ENCODE data around the gene P2RY2. TPM values are rescaled to one million over a fixed set of nuclear protein-coding genes. Genes with fewer than 3 reads are reported as not detected.

Gene P2RY2
- total and polyA plus RNA-seq, 9 of the 15 experiments (the other 6 are each of a cell fraction or from before 2014, with no cell fraction given) = not detected

- TF ChIP-seq ZNF175 (CRISPR knock-in tag; IDR thresholded peaks at IDR 0.05; ENCODE audit: low read depth) (no peak), HMG20B (CRISPR knock-in tag; IDR thresholded peaks at IDR 0.05) (no peak)
- TF ChIP-seq, protein P1, sequence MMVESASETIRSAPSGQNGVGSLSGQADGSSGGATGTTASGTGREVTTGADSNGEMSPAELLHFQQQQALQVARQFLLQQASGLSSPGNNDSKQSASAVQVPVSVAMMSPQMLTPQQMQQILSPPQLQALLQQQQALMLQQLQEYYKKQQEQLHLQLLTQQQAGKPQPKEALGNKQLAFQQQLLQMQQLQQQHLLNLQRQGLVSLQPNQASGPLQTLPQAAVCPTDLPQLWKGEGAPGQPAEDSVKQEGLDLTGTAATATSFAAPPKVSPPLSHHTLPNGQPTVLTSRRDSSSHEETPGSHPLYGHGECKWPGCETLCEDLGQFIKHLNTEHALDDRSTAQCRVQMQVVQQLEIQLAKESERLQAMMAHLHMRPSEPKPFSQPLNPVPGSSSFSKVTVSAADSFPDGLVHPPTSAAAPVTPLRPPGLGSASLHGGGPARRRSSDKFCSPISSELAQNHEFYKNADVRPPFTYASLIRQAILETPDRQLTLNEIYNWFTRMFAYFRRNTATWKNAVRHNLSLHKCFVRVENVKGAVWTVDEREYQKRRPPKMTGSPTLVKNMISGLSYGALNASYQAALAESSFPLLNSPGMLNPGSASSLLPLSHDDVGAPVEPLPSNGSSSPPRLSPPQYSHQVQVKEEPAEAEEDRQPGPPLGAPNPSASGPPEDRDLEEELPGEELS (CRISPR knock-in tag; IDR thresholded peaks at IDR 0.05; ENCODE audit: borderline replicate concordance) = no peak
Measured at GRCh38 chr11:73233211-73233610, 15.1 kb downstream of the P2RY2 start (continued).

DNA sequence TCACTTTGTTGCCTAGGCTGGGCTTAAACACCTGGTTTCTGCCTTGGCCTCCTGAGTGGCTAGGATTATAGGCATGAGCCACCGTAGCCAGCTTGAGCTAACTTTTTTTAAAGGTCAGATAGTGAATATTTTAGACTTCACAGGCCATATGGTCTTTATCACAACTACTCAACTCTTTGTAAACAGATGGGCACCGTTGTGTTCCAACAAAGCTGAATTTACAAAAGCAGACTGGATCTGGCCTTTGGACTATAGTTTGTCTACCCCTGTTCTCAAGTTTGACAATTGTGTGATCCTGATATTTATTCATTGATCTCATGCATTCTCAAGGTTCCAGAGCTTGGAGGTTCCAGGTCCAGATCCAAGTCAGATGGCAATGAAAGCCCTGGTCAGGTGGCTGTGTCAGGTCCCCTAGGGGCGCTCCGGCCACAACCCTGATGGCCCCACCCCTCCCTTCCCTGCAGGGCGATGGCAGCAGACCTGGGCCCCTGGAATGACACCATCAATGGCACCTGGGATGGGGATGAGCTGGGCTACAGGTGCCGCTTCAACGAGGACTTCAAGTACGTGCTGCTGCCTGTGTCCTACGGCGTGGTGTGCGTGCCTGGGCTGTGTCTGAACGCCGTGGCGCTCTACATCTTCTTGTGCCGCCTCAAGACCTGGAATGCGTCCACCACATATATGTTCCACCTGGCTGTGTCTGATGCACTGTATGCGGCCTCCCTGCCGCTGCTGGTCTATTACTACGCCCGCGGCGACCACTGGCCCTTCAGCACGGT is 15.8 kb downstream of the P2RY2 start:
- Histone ChIP-seq H4K20me1 (replicated peaks; ENCODE audit: control insufficient read depth, insufficient read depth, low read length) (no peaks in the 10 kb centered on the region; the same call in 1 of the 2 replicates), H3K9me3 (replicated peaks; ENCODE audit: control insufficient read depth, insufficient read depth, low read depth, low read length) (no peaks in the 10 kb centered on the region), H3K79me2 (ENCODE audit: control insufficient read depth, insufficient read depth, low read length) (no peaks in the 10 kb centered on the region), H3K4me1 (replicated peaks in 1 of 2; ENCODE audit: control insufficient read depth in 2 of 2, insufficient read depth in 2 of 2, low read length in 2 of 2) (peaks cover 0 to 12% of the 10 kb centered on the region in 2 experiments; a peak in 2 of 5 replicates), H3K4me3 (no peak overlapping the region), H2AFZ (ENCODE audit: low read depth, low read length) (no peak overlapping the region), H3K4me2 (ENCODE audit: insufficient read depth, low read length) (no peak overlapping the region), H3K27me3 (ENCODE audit: control insufficient read depth in 2 of 2, insufficient read depth in 2 of 2, low read length in 2 of 2) (peaks cover 6 to 65% of the 10 kb centered on the region in 2 experiments; a peak in 3 of 5 replicates), H3K9me1 (ENCODE audit: control insufficient read depth, insufficient read depth, low read length) (no peaks in the 10 kb centered on the region), H3K9ac (ENCODE audit: insufficient read depth in 1 of 2, low read depth in 2 of 2, low read length in 2 of 2) (no peak overlapping the region; a peak in 1 of 4 replicates), H3K27ac (ENCODE audit: extremely low read depth, low read depth, low read length) (no peak overlapping the region), H3K36me3 (ENCODE audit: control insufficient read depth, insufficient read depth, low read length) (no peaks in the 10 kb centered on the region)
- POLR2A ChIA-PET = interaction anchor here (0.5 to 1.0 kb wide), 3 partner anchors 24 to 55 kb away, joined by 3 to 5 read pairs (median 3); no protein-coding TSS in a partner anchor
- no TSS peak for BruUV-seq (replicated peaks)
- DNase-seq (ENCODE audit: extremely low read depth in 1 of 4, low spot score in 3 of 4) = no peak
- TF ChIP-seq HOXB6 (CRISPR knock-in tag; IDR thresholded peaks at IDR 0.05; ENCODE audit: borderline replicate concordance) (no peak), FIP1L1 (IDR thresholded peaks at IDR 0.05; ENCODE audit: low read depth, low read length, poor library complexity, severe bottlenecking) (no peak), ESRRB (CRISPR knock-in tag; IDR thresholded peaks at IDR 0.05; ENCODE audit: borderline replicate concordance) (no peak), SPI1 (IDR thresholded peaks at IDR 0.05; ENCODE audit: borderline replicate concordance, low read depth, low read length) (no peak), DIDO1 (tag; IDR thresholded peaks at IDR 0.05; ENCODE audit: low read depth) (no peak), ZBED1 (IDR thresholded peaks at IDR 0.05) (no peak), HBP1 (CRISPR knock-in tag; IDR thresholded peaks at IDR 0.05) (no peak)
- ATAC-seq = no peak
- FAIRE-seq = no peak
- in situ Hi-C loops (cut with MboI) (no loop called here), intact Hi-C loops (cut with micrococcal nuclease) (no loop called here)
- CTCF ChIA-PET (ENCODE audit: low intra/inter-chr PET ratio) = no interaction called here
- WGBS (ENCODE audit: insufficient coverage, low coverage, missing lambda C conversion rate) = 24% methylated on average over 20 of the region's 23 CpGs

All from K562 (cell line).